ENCODE measurements around the gene JCAD. TPM values are rescaled to one million over a fixed set of nuclear protein-coding genes. Genes with fewer than 3 reads are reported as not detected.

JCAD gene, protein sequence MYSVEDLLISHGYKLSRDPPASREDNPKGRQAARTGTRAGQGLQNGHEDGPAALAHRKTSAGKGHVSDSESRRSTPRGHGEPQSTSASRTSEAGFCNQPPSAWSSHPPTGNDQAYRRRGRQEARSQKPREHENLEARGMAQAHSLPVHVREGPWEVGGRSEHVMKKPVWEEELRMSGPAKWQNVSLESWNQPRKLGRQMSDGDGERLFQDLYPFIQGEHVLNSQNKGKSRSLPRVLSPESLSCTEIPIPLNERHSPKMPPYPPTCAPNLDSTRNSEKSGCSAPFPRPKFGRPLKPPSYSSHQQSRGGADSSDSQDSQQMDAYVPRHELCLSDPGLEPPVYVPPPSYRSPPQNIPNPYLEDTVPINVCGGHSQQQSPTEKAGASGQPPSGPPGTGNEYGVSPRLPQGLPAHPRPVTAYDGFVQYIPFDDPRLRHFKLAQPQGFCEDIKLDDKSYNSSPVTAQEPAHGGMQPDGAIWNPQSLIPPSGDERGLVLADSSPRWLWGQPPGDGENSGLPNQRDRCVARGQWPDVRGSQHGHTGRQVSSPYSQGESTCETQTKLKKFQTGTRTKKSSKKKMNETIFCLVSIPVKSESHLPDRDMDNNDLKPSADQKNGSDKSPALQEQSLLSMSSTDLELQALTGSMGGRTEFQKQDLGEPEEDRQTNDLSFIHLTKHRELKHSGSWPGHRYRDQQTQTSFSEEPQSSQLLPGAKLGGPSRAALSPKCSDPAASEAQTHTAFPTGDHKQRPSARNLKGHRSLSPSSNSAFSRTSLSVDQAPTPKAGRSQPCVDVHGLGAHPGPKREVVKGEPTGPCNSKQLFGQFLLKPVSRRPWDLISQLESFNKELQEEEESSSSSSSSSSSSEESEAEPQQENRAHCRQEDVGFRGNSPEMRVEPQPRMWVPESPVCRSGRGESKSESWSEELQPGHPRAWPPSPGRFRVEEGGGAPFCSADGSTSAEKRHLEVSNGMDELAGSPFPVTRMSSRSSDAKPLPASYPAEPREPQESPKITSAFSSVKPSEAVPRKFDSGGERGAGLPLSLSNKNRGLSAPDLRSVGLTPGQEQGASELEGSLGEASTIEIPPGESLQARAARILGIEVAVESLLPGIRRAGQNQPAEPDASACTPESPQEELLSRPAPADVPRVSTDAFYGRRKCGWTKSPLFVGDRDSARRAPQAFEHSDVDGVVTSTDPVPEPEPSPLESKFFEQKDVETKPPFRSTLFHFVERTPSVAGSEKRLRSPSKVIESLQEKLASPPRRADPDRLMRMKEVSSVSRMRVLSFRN (N-terminal part only)
- 40.7 TPM for total RNA-seq (2021; ENCODE audit: unreplicated experiment)
- 14.6 TPM for polyA plus RNA-seq (2012; ENCODE audit: insufficient read length)
- Bru-seq, nascent RNA, result percentile 85 among the genes with signal in this experiment
- BruChase-seq, experiment 1, labeled RNA remaining after a 2-hour chase, result percentile 92 among the genes with signal in this experiment
- BruChase-seq, experiment 2, labeled RNA remaining after a 6-hour chase, result percentile 93 among the genes with signal in this experiment
- long read RNA-seq, full-length matches to known transcripts, result 2 of 51 reads
- long read RNA-seq, partial matches to known transcripts, result 20 of 51 reads
- long read RNA-seq, other reads (novel, unspliced or antisense), result 29 of 51 reads

DNA sequence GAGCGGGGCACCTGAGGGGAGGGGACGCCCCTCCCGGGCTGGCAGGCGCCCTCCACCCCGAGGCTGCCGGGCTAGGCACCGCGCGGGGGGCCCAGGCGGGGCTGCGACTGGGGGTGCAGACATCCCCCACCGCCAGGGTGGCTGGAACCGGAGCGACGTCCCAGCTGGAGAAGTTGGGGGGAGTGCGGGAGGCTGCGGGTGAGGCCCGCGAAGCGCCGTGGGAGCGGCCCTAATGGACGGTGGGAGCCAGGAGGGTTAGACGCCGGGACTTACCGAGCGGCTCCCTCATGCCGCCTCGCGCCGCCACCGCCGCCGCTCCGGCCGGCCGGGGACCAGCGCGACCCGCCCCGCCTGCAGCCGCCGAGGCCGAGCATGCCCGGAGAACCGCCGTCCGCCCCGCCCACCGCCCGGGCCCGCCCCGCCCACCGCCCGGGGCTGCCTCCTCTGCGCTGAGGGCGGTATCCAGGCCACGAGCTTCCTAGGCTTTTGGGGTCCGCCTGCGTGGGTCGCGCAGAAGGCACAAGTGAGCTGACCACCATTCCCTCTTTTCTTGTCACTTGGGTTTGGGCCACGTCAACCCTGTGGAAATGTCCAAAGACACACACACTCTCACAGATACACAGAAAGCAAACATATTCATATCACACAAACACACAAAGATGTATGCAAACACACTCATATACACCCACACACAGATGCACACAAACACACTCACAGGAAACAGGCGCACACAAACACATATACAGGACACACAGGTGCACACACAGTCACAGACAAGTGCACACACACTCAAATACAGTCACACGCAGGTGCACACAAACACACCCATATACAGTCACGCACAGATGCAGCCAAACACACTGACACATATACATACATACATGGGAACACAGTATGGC, at the start of gene JCAD:
Gene JCAD, minus strand, starts transcription at position 378 of the 899 bp plus-strand sequence. CDS start 11,774 bp downstream, outside the sequence.
- H3K27ac ChIP-seq (ENCODE audit: low read length), result peak within 1 kb of the TSS; percentile 92
- intact Hi-C loops (cut with micrococcal nuclease; ENCODE audit: unreplicated experiment), result loop anchor here (10.0 kb wide), 1 partner anchor 125 kb away; no protein-coding TSS in a partner anchor
- CTCF ChIA-PET, result no interaction called here

DNA sequence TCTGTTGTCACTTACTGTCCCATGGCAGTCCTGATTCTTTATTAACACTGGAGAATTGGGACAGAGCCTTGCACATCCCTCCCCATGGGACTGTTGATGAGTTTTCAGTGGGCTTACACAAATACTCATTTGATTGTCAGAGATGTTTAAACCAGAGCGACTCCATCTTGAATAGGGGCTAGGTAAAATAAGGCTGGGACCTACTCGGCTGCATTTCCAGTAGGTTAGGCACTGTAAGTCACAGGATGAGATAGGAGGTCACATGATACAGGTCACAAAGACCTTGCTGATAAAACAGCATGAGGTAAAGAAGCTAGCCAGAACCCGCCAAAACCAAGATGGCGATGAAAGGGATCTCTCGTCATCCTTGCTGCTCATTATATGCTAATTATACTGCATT, 47.6 kb upstream of the JCAD start:
- H3K27me3 ChIP-seq (ENCODE audit: control insufficient read depth, insufficient read depth, low read length), result no peaks in the 10 kb centered on the region
- TF ChIP-seq, protein P1, sequence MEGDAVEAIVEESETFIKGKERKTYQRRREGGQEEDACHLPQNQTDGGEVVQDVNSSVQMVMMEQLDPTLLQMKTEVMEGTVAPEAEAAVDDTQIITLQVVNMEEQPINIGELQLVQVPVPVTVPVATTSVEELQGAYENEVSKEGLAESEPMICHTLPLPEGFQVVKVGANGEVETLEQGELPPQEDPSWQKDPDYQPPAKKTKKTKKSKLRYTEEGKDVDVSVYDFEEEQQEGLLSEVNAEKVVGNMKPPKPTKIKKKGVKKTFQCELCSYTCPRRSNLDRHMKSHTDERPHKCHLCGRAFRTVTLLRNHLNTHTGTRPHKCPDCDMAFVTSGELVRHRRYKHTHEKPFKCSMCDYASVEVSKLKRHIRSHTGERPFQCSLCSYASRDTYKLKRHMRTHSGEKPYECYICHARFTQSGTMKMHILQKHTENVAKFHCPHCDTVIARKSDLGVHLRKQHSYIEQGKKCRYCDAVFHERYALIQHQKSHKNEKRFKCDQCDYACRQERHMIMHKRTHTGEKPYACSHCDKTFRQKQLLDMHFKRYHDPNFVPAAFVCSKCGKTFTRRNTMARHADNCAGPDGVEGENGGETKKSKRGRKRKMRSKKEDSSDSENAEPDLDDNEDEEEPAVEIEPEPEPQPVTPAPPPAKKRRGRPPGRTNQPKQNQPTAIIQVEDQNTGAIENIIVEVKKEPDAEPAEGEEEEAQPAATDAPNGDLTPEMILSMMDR (IDR thresholded peaks at IDR 0.05), result no peak
- no peak for TF ChIP-seq SIN3A (IDR thresholded peaks at IDR 0.05; ENCODE audit: borderline replicate concordance, insufficient read depth, low read depth, low read length)
- no peak for TF ChIP-seq TCF7L2 (IDR thresholded peaks at IDR 0.05; ENCODE audit: low read depth, low read length)
- TF ChIP-seq, protein P2, sequence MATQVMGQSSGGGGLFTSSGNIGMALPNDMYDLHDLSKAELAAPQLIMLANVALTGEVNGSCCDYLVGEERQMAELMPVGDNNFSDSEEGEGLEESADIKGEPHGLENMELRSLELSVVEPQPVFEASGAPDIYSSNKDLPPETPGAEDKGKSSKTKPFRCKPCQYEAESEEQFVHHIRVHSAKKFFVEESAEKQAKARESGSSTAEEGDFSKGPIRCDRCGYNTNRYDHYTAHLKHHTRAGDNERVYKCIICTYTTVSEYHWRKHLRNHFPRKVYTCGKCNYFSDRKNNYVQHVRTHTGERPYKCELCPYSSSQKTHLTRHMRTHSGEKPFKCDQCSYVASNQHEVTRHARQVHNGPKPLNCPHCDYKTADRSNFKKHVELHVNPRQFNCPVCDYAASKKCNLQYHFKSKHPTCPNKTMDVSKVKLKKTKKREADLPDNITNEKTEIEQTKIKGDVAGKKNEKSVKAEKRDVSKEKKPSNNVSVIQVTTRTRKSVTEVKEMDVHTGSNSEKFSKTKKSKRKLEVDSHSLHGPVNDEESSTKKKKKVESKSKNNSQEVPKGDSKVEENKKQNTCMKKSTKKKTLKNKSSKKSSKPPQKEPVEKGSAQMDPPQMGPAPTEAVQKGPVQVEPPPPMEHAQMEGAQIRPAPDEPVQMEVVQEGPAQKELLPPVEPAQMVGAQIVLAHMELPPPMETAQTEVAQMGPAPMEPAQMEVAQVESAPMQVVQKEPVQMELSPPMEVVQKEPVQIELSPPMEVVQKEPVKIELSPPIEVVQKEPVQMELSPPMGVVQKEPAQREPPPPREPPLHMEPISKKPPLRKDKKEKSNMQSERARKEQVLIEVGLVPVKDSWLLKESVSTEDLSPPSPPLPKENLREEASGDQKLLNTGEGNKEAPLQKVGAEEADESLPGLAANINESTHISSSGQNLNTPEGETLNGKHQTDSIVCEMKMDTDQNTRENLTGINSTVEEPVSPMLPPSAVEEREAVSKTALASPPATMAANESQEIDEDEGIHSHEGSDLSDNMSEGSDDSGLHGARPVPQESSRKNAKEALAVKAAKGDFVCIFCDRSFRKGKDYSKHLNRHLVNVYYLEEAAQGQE (IDR thresholded peaks at IDR 0.05; ENCODE audit: insufficient read depth in 1 of 2, low read depth in 2 of 2, low read length in 1 of 2), result no peak
- TF ChIP-seq POLR2AphosphoS5 (IDR thresholded peaks at IDR 0.05; ENCODE audit: low read depth, low read length), result no peak
- H3K4me3 ChIP-seq (ENCODE audit: low read depth in 2 of 2, low read length in 2 of 2), result no peak overlapping the region
- BruUV-seq (replicated peaks), result no TSS peak
- no peaks in the 10 kb centered on the region for H3K4me1 ChIP-seq (ENCODE audit: control insufficient read depth, insufficient read depth, low read length)
- H3K27ac ChIP-seq (ENCODE audit: low read length), result no peak overlapping the region
- CTCF ChIA-PET, result no interaction called here
- POLR2A ChIA-PET, result no interaction called here
- DNase-seq (ENCODE audit: low read depth, low spot score), result no peak
- no peaks in the 10 kb centered on the region for H3K36me3 ChIP-seq (ENCODE audit: control insufficient read depth, insufficient read depth, low read length)
- ATAC-seq, result no peak
- no peaks in the 10 kb centered on the region for H3K9me3 ChIP-seq (ENCODE audit: control insufficient read depth, insufficient read depth, low read depth, low read length)
- in situ Hi-C loops (cut with HindIII; ENCODE audit: low pct_unique_long_range_greater_than_20kb, low sequenced_read_pairs), result no loop called here
- intact Hi-C loops (cut with micrococcal nuclease; ENCODE audit: unreplicated experiment), result no loop called here

More for the DNA sequence above, at the start of gene JCAD:
- no TSS peak for BruUV-seq (replicated peaks)
- POLR2A ChIA-PET, result interaction anchor here (0.5 kb wide), 1 partner anchor 19 kb away, joined by 5 read pairs; no protein-coding TSS in a partner anchor
- Histone ChIP-seq H3K4me3 (ENCODE audit: low read depth in 2 of 2, low read length in 2 of 2) (peak within 1 kb of the TSS; percentile 66 to 67), H3K36me3 (ENCODE audit: control insufficient read depth, insufficient read depth, low read length) (no peaks in the 10 kb centered on the region), H3K4me1 (ENCODE audit: control insufficient read depth, insufficient read depth, low read length) (peaks cover 22% of the 10 kb centered on the region), H3K27me3 (ENCODE audit: control insufficient read depth, insufficient read depth, low read length) (no peaks in the 10 kb centered on the region), H3K9me3 (ENCODE audit: control insufficient read depth, insufficient read depth, low read depth, low read length) (no peaks in the 10 kb centered on the region)
- ATAC-seq, result peak; percentile 80
- no peak for DNase-seq (ENCODE audit: low read depth, low spot score)
- in situ Hi-C loops (cut with HindIII; ENCODE audit: low pct_unique_long_range_greater_than_20kb, low sequenced_read_pairs), result no loop called here
- TF ChIP-seq SIN3A (IDR thresholded peaks at IDR 0.05; ENCODE audit: borderline replicate concordance, insufficient read depth, low read depth, low read length) (peak; percentile 56; the same call in 1 of the 2 replicates), POLR2AphosphoS5 (IDR thresholded peaks at IDR 0.05; ENCODE audit: low read depth, low read length) (no peak), TCF7L2 (IDR thresholded peaks at IDR 0.05; ENCODE audit: low read depth, low read length) (no peak)
- TF ChIP-seq, protein P1 (IDR thresholded peaks at IDR 0.05), result no peak

Measured in Panc1 (cell line).